GM19099 (cell line): Measurements from ENCODE around the gene ZNHIT1.

ENCODE experiments used
- POLR2A ChIP-seq: IDR thresholded peaks from 3 replicates; pipeline ENCODE4 v1.6.1; 2011; ENCODE audit warnings: low read depth; ENCODE audit not compliant: insufficient read length; ENCODE audit errors: extremely low read depth

The ZNHIT1 gene

DNA sequence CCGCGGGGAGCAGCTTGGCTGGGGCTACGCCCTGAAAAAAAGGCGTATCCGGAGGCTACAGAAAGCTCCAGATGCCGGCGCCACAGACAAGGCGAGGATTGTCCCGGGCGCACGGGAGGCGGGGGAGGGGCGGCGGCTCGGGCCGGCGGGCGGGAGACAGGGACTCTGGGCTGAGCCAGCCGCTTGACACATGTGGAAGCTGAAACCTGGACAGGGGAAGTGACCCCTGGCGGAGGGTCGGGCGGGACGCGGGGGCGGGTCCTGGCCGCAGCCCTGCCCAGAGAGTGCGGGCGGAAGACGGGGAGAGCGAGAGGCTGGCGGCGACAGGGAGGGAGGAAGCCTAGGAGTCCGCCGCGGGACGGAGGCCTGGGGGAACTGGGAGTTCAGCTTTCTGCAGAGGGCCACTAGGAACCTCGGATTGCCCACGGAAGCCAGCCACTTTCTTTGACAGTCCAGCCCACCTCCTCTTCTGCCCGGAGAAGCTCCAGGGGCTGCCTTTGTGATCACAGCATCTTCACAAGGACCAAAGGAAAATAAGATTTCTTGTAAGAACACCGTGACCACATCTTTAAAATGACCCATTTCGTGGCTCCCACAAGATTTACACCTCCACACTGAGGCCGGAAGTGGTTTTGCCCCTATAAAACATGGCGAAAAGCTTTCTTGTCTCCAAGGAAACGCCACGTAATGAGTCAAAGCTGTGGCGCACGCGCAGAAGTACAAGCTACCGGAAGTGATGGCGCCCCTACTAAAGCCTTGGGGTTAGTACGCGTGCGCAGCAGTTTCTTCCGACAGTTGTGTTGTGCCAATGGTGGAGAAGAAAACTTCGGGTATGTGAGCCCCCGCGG, at the start of gene ZNHIT1, which contains the start of gene PLOD3:
Gene ZNHIT1, plus strand, starts transcription at position 778 of the 848 bp plus-strand sequence. Its CDS starts 31 bp downstream, at position 809.
Gene PLOD3, minus strand, starts transcription at position 194 of the 848 bp plus-strand sequence. CDS start 307 bp downstream, outside the sequence.
- TF ChIP-seq POLR2A, result peak; percentile 48

DNA sequence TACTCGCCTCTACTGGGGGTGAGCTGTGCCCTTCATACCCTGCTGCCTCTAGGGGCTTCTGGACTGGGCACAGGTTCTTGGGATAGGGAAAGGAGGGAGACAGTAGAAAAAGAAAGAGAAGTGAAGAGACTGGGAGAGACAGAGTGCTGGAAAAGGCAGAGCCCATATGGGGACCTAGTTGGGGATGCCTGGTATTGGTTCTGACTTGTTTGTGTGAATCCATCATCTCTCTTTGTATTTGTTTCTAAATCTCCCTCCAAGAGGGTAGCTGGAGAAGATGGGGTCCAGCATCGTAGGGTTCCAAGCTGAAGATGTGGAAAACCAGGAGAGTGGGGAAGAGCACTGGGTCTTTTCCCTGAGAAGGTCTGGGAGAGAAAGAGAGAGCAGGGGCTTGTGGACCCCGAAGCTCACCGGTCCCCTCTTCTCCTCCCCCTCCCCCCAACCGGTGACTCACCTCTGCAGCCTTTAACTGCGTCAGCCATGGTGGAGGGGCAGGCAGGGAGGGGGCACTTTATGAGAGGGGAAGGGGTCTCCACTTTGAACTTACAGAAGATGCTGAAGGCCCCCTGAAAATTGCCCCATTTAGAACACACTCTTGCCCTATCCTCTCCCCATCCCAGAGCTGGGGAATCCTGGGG, 49.4 kb upstream of the ZNHIT1 start:
- TF ChIP-seq POLR2A, result no peak

DNA sequence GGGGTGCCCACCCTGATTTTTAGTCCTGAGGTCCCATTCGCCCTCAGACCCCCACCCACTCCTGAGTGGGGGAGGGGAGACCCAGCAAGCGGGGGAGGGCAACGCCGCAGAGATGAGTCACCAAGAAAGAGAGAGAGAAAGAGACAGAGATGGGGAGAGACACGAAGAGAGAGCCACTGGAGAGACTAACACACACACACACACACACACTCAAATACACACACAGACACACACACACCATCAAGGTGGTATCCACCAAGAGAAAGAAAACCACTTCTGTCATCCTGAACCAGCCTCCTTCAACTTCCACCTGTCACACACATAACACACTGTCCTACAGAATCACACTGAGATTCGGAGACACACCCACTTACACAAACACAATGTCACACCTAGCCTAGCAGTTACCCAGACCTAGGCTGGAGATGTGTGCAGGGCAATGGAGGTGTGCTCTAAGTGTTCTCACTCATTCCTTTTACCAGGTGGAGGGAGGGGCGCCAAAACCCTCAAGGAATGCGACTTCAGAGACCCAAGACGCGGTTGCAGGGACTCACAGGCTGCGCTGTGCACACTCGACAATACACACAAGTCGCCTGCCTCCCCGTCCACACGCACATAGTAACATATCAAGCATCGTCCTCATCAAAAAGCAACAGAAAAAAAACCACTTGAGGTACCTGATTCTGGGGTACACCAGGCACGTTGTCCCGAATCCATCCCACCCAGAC, 48.7 kb upstream of the ZNHIT1 start:
- TF ChIP-seq POLR2A, result no peak

DNA sequence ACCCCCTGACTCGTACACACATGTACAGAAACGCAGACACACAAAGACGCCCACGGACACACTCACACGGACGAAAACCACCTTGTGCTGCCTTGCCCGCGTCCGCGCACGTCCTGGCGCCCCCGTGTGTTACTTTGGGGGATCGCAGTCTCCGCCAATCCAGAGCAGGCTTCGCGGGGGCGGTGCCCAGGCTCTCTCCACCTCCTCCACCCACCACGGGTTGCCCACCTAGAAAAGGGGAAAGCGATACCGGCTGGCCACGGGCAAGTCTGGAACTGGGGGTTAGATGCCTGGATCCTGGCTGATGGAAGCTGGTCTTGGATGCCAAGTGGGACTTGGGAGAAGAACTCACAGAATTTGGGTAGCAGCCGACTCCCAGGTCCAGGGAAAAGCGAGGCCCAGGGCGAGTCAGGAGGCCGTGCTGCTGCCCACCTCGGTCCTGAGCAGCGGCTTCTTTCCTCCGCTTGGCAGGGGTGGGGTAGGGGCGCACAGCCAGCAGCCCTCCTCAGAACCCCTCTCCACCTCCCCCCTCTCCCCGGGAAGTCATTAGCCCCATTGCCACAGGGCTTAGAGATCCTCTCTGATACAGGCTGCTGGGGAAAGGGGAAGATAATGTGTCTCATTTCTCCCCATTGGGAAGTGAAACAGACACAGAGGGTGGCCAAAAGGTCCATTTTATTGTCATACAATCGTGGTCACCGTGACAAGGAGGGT, 48.0 kb upstream of the ZNHIT1 start:
- TF ChIP-seq POLR2A, result no peak

DNA sequence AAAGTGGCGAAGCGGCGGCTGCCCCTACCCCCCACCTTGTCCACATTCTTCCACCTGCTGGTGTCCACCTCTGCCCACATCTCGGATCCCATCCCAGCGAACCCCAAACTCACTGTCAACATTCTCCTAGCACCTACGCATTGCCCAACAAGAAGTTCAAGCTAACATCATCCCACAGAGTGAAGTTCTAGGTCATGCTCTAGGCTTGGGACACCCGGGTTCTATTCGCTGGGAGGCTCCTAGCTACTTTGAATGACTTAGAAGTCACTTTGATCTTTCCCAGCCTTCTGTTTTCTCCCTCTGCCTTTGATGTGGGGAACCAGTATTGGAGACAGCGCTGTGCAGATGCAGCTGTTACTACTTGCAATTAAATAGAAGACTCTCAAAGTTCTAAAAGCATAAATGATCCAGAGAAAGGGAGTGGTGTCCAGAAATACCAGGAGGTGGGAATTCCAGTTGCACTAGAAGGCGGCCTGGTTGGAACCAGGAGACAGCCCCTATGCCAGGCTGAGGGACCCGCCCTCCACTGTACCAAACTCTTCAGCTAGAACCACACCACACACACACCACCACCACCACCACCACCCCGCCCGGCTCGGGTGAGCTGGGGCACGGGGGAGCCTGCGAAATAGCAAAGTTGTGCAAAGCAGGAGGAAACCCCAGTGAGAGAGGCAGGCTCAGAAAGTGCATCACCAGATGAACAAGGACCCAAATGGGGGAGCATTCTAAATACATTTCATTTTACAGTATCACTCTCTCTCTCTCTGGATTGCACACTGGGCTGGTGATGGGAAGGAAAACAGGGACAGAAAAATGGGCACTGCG, 47.1 kb upstream of the ZNHIT1 start:
- TF ChIP-seq POLR2A, result no peak

DNA sequence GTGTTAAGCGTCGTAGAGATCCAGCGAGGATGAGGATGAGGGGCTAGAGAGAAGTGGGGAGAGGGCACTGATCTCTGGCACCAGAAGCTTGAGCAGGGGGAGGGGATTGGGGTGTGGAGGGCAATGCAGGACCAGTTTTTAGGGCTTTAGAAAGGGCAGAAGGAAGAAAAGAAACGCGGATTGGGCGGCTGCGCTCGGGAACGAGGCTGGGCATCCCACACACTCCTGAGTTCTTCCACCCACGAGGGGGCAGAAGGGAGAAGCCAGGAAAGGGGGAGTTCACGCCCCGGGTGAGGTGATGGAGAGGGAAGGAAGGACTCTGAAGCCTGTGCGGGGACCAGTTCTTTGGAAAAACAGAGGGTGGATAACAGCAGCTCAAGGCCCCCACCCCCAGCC, 46.5 kb upstream of the ZNHIT1 start:
- no peak for TF ChIP-seq POLR2A

DNA sequence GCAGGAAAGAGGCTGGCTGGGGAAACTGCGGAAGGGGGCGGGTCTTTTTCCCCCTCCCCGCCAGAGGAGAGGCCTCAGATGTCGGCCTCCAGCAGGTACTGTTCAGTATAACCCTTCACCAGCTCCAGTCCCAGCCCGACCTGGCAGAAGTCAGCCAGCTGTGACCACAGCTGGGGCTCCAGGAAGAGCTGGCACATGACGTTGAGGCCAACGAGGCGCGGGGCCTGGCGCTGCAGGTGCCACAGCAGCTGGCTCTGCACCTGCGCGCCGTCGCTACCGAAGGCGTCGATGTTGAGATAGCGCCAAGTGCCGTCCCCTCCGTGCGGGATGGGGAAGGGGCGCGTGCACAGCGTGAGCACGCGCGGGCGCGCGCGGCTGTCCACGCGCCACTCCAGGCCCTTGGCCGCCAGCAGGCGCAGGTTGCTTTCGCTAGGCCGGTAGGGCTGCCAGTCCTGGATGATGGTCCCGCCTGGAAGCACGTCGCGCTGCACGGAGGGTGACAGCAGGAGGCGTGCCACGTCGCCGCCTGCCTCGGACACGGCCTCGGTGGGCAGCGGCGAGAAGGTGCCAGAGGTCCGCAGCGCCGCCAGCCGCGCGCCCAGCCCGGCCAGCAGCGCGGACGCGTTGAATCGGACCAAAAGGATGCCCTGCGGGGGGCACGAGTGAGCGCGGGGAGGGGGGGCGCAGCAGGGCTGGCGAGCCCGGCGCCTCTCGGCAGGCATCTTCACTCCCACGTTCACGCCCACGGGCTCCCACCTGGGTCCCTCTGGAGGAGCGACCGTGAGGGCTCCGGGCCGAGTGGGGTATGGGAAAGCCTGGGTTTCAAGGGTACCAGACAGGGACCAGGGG, 45.7 kb upstream of the ZNHIT1 start:
- TF ChIP-seq POLR2A, result no peak

DNA sequence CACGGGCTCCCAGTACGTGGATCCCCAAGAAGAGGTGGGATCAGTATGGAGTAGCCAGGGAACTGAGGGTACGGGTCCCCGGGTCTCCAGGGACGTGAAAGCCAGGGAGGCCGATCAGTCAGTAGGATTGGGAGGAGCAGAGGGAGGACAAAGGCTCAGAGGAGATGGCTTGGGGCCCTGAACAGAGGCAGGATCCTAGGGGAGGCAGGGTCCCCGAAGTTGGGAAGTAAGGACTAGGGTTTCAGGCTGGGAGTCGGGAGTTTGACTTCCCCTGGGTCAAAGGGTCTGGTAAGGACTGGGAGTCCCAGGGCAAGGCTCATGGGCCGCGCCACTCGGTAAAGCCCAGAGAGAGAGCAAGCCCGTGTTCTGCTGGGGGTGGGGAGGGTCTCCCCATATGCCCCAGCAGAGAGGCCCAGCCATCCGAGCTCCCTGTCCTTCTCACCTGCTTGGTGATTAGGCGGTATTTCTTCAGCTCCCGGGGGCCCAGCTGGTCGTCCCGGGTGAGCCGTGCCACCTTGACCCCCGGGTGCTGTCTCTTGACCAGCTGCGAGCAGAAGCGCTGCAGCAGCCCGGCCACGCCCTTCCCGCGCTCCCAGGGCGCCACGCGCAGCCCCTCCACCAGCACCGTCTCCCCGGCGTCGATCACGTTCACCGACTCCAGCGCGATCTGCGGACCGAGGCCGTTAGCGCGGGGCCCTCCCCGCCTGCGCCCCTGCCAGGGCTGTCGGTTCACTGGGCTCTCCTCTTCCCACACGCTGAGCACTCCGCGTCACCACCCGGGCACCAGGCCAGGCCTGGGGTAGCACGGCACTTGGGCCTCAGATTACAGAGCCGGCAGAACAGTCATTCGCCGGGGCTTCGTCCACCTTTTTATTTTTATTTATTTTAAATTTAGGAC, 44.9 kb upstream of the ZNHIT1 start:
- no peak for TF ChIP-seq POLR2A

DNA sequence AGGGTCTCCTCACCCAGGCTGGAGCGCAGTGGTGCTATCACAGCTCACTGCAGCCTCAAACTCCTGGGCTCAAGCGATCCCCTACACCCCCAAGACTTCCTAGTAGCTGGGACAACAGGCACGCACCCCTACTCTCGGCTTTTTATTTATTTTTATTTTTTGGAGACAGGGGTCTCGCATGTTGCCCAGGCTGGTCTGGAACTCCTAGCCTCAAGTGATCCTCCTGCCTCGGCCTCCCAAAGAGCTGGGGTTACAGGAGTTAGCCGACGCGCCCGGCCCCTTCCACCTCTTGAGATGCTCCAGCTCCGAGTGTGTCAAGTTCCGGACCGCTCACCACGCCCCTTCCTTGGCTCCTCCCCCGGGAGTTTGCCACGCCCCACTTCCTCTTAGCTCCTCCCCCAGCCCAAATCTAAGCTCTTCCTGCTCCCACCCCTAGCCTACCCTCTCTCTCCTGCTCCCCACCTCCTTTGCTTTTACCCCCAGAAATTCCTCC, 44.2 kb upstream of the ZNHIT1 start:
- TF ChIP-seq POLR2A, result no peak

DNA sequence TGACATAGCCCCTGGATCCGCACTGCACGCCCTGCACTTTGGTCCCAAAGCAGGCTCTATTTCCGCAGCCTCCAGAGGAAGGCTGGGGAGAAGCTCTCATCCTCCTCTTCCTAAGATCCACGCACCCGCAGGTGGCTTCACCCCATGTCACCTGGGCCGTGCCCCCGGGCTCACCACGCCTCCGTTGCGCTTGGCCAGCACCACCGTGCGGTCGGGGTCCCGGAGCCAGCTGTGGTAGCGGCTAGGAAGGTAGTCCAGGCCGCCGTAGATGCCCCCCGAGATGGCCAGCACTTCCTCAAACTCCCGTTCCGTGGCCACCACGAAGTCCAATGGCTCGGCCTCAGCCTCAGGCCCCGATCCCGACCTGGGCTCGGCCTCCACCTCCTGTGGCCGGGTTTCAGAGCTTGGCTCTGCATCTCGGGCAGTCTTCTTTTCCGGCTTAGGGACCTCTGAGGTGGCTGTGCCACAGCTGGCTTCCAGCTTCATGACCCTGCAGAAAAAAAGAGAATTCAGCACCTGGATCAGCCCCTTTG, 43.6 kb upstream of the ZNHIT1 start:
- TF ChIP-seq POLR2A, result no peak

DNA sequence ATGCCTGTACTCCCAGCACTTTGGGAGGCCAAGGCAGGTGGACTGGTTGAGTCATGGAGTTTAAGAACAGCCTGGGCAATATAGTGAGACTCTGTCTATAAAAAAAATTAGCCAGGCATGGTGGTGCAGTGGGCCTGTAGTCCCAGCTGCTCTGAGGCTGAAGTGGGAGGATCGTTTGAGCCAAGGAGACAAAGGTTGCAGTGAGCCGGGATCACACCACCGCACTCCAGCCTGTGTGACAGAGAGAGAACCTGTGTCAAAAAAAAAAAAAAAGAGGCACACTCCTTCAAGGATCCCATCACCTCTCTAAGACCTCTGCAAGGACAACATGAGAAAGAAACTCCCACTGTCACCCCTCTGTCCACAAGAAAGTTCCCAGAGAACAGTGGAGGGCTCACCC, 42.3 kb upstream of the ZNHIT1 start:
- no peak for TF ChIP-seq POLR2A

DNA sequence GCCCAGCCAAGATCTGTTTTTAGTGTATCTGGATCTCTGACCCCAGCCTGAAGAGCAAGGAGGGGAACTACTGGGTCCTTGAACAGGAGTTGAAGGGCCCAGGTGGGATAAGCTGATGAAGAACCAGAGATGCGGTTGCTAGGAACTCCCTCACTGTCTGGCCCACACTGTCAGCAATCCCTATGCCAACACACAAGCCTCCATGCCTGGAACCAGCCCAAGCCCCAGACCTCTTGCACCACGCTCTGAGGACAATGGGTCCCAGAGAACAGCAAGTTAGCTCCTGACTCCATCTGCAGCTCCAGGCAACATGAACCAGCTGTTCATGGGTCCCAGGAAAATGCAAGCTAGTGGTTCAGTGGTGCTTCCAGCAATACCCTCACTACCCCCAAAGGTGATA, 40.3 kb upstream of the ZNHIT1 start:
- no peak for TF ChIP-seq POLR2A
